ENCODE results near the gene BTN1A1.

DNA sequence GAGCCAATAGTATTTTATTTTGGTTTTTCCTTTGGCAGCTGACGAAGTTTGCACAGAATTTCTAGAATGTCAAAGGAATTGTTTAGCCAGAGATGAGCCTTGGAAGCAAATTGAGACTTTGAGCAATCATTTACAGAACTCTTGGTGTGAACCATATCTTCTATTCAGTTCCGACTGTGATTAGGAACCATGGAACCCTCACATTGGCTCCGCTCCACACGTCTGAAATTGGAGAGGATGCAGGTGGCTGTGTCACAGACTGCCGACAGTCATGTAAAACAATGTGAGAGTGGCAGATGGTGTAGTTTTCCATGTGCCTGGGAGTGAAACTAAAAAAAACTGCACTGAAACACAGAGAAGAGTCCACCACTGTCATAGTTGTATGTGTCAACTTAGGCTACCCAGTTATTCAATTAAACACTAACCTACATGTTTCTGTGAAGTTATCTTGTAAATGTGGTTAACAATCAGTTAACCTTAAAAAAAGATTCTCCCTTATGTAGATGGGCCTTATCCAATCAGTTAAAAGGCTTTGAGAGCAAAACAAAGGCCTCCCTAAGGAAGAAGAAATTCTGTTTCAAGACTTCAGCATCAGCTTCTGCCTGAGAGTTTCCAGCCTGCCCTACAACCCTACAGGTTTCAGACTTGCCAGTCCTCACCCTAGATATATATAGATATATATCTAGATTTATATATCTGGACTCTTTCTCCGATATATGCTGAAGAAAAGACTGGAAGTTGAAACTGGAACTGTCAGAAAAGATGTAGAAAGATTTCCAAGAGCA is 34.8 kb downstream of the BTN1A1 start:
- TF ChIP-seq CTCF (IDR thresholded peaks at IDR 0.05): no peak
- TF ChIP-seq, protein P1, sequence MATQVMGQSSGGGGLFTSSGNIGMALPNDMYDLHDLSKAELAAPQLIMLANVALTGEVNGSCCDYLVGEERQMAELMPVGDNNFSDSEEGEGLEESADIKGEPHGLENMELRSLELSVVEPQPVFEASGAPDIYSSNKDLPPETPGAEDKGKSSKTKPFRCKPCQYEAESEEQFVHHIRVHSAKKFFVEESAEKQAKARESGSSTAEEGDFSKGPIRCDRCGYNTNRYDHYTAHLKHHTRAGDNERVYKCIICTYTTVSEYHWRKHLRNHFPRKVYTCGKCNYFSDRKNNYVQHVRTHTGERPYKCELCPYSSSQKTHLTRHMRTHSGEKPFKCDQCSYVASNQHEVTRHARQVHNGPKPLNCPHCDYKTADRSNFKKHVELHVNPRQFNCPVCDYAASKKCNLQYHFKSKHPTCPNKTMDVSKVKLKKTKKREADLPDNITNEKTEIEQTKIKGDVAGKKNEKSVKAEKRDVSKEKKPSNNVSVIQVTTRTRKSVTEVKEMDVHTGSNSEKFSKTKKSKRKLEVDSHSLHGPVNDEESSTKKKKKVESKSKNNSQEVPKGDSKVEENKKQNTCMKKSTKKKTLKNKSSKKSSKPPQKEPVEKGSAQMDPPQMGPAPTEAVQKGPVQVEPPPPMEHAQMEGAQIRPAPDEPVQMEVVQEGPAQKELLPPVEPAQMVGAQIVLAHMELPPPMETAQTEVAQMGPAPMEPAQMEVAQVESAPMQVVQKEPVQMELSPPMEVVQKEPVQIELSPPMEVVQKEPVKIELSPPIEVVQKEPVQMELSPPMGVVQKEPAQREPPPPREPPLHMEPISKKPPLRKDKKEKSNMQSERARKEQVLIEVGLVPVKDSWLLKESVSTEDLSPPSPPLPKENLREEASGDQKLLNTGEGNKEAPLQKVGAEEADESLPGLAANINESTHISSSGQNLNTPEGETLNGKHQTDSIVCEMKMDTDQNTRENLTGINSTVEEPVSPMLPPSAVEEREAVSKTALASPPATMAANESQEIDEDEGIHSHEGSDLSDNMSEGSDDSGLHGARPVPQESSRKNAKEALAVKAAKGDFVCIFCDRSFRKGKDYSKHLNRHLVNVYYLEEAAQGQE (IDR thresholded peaks at IDR 0.05; ENCODE audit: insufficient read depth in 1 of 2, low read depth in 2 of 2, low read length in 1 of 2): no peak
- no peak for TF ChIP-seq SIN3A (IDR thresholded peaks at IDR 0.05; ENCODE audit: borderline replicate concordance, insufficient read depth, low read depth, low read length)

Data from Panc1 (cell line).